DOHH2 (cell line): Measurements from ENCODE around the gene PARP8.
"Not testable (repeated sequence)": the region's sequence is repeated elsewhere in the genome, so short reads cannot be mapped to it uniquely, and the experiment has no call there.

Source experiments
- EZH2phosphoT487 ChIP-seq: fragments of 200-600 bp; sonication (generic); IDR thresholded peaks from 2 replicates; pipeline ENCODE4 v1.6.1; 2017; ENCODE audit warnings: borderline replicate concordance, mild to moderate bottlenecking, antibody characterized with exemption, low read length, moderate library complexity, mixed read lengths
- TF ChIP-seq, protein P1 (sequence below): fragments of 200-600 bp; sonication (generic); IDR thresholded peaks from one replicate; pipeline ENCODE4 v1.5.1; 2014; ENCODE audit warnings: antibody characterized with exemption, mild to moderate bottlenecking, low read depth, low read length; ENCODE audit not compliant: poor library complexity, severe bottlenecking

DNA sequence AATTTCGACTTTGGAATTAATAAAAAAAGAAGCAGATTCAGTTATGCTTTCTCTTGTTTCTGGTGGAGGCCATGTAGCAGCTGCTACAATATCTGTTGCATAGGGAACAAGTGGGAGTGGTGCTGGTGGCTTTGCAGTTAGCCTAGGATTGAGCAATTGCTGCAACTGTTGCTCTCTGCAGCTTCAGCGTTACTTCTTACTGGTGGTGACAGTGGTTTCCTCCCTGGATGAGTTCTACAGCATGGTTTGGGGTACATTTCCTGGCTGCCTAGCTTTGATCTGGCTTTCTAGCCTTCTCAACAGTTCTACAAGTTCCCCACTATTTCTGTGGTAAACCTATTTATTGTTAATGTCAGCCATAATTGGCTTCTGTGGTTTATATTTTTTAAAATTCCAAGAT lies 31.6 kb upstream of the PARP8 start:
- TF ChIP-seq, protein P1, sequence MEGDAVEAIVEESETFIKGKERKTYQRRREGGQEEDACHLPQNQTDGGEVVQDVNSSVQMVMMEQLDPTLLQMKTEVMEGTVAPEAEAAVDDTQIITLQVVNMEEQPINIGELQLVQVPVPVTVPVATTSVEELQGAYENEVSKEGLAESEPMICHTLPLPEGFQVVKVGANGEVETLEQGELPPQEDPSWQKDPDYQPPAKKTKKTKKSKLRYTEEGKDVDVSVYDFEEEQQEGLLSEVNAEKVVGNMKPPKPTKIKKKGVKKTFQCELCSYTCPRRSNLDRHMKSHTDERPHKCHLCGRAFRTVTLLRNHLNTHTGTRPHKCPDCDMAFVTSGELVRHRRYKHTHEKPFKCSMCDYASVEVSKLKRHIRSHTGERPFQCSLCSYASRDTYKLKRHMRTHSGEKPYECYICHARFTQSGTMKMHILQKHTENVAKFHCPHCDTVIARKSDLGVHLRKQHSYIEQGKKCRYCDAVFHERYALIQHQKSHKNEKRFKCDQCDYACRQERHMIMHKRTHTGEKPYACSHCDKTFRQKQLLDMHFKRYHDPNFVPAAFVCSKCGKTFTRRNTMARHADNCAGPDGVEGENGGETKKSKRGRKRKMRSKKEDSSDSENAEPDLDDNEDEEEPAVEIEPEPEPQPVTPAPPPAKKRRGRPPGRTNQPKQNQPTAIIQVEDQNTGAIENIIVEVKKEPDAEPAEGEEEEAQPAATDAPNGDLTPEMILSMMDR, result not testable (repeated sequence)
- TF ChIP-seq EZH2phosphoT487, result not testable (repeated sequence)
